HUDEP-2 (cell line): ENCODE data around the gene KCNJ13.

Experiments used
- DNase-seq, 76 experiments: peaks; one replicate each; lab custom pipeline; 2025; ENCODE audit not compliant: unreplicated experiment in 76 of 76; lab: John Stamatoyannopoulos, UW

The KCNJ13 gene

GRCh38 chr2:232776435-232776834 lies at the start of gene KCNJ13:
Gene KCNJ13 (minus strand): TSS chr2:232776565. CDS start chr2:232771362, 5,203 bp downstream.
- DNase-seq: no peak

GRCh38 chr2:232817756-232818155 lies 41.4 kb upstream of the KCNJ13 start:
- DNase-seq: no peak

DNA sequence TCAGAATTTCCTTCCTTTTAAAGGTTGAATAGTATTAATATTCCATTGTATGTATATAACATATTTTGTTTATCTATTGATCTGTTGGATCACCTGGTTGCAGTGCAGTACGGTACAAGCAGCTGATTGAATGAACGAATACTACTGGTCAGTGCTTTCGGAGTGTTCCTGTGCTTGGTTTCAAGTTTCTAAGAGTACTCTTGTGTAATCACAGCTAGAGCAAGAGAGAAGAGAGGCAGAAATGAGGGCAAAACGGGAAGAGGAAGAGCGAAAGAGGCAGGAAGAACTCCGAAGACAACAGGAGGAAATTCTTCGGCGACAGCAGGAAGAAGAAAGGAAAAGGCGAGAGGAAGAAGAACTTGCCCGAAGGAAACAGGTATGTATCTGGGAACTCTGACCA lies 40.3 kb upstream of the KCNJ13 start:
- no peak for DNase-seq

DNA sequence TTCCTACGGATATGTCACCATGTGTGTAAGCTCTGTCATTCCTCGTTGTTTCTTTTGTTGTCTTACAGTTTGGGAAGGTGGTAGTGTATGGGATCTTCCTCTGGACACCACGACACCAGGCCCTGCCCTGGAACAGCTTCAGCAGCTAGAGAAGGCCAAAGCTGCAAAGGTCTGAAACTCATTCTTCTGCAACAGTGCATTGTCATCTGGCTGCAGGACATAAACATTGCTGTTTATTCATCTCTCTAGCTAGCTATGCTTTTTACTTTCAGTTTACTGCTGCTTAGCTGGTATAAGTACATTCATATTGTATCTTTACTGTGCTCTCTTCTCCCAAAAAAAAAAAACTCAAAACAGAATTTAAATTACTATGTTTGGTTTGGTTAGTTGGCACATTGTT lies 39.2 kb upstream of the KCNJ13 start:
- no peak for DNase-seq

- no peak for DNase-seq
Measured at GRCh38 chr2:232810444-232810843, 34.1 kb upstream of the KCNJ13 start.

- no peak for DNase-seq
Measured at GRCh38 chr2:232809349-232810124, 33.2 kb upstream of the KCNJ13 start.

DNA sequence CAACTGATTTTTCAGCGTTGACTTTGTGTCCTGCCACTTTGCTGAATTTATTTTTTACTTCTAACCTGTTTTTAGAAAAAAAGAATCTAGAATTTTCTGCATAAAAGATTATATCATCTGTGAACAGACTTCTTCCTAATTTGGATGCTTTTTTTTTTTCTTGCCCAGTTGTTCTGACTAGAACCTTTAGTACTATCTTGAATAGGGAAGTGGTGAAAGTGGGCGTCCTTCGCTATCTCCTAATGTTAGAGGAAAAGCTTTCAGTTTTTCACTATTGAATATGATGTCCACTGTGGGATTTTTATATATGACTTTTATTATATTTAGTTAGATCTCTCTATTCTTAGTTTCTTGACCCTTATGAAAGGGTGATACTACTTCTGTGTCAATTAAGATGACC lies 25.7 kb upstream of the KCNJ13 start:
- DNase-seq: no peak

- no peak for DNase-seq
Measured at GRCh38 chr2:232800166-232800565, 23.8 kb upstream of the KCNJ13 start.

GRCh38 chr2:232798187-232798586 lies 21.8 kb upstream of the KCNJ13 start:
- DNase-seq: no peak

GRCh38 chr2:232795920-232796319 lies 19.6 kb upstream of the KCNJ13 start:
- no peak for DNase-seq

DNA sequence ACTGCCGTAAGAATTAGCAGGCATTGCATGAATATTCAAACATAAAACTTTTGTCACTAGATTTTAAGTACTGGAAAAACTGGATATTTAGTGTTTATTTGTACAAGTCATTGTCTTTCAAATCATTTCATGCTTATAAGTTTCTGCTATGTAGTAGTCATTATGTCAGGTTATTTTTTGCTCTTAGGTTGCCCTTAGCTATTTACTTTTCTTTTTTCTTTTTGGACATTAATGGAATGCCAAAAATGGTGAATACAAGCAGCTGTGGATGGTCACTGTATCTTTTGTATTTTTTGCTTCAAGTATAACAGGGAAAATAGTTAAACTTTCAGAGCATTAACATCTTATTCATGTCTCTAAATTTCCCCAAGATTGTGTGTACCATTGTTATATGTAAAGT lies 18.6 kb upstream of the KCNJ13 start:
- no peak for DNase-seq

GRCh38 chr2:232793271-232793670 lies 16.9 kb upstream of the KCNJ13 start:
- DNase-seq: no peak

DNA sequence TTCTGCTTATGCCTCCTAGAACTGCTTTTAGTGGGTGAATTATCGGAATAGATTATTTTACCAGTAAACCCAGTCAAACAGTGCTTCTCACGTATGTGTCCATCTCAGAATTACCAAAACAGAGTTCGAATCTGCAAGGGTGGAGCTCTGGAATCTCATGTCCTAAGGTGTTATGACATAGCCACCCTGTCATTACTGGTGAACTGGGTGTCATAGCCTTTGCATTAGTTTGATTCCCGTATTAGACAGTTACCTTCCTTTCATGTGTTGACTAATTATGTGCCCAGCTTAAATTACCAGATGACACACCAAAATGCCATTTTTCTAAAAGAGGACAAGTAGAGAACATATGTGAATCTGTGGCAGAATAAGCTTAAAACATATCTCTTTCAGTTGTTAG lies 15.2 kb upstream of the KCNJ13 start:
- DNase-seq: no peak

DNA sequence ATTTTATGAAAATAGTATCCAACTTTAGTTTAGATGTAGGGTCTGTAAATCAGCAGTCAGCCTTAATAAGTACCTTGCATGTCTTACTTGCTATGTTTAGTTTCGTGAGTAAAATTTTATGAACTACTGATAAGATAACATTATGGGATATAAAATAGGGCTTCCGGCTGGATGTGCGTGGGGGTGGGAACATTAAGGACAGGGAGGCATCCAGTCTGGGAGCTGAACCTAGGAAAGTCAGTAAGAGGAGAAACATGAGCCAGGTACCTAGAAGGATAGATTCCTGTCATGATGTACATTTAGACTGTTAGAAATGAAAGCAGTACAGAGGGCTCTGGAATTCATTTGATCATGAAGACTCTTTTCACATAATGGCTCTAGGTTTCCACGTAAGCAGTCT lies 12.7 kb upstream of the KCNJ13 start:
- no peak for DNase-seq

DNA sequence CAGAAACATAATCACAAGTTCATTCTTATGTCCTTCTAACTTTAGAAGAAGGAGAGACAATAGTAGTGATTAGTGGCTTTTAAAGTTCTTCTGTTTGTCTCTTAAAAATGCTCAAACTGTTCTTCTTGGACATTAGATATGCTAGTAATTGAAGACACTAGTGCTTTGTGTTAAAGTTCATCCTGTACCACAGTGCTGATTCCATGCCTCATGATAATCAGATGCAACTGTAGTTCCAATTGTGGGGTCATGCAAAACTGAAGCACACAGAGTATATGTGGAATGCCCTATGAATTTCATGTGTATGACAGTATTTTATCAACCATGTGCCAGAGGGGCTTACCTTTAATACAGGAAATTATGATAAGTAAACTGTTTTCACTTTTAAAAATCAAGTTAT lies 11.4 kb upstream of the KCNJ13 start:
- no peak for DNase-seq

DNA sequence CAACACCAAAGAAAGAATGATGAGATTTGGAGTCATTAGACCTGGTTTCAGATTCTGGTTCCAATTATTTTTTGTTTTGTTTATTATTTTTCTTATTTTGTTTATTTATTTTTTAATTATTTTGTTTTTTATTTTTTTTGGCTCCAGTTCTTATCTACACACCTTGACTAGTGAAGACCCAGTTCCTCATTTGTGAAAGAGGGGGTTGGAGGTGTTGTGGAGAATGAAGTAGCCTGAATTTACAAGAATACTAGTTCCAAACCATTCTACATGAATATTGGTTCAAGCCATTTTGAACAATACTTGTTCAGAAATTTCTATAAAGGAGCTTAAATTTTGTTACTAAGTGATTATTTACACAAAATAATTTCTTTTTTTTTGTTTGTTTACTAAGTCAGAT lies 6.9 kb upstream of the KCNJ13 start:
- DNase-seq: no peak

DNA sequence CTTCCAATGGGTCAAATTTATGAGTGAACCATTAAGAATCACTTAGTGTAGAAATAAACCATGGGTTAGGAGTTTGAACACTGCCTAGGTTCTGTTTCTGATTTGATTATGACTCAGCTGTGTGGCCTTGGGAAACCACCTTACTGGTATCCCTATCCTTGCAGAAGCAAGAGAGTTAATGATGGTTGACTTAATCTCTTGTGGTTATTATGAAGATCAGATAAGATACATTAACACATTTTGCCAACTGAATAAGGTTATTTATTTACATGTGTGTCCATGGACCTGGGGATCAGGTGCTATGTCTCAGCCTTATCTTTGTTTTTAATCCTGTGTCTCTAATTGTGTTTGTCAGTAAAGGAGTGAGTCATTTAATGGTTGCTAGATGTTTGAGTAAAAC lies 5.4 kb upstream of the KCNJ13 start:
- peak in 4 of 76 experiments; percentile 4 to 20 (median 7) for DNase-seq

- no peak for DNase-seq
Measured at GRCh38 chr2:232779934-232780333, 3.6 kb upstream of the KCNJ13 start.

DNA sequence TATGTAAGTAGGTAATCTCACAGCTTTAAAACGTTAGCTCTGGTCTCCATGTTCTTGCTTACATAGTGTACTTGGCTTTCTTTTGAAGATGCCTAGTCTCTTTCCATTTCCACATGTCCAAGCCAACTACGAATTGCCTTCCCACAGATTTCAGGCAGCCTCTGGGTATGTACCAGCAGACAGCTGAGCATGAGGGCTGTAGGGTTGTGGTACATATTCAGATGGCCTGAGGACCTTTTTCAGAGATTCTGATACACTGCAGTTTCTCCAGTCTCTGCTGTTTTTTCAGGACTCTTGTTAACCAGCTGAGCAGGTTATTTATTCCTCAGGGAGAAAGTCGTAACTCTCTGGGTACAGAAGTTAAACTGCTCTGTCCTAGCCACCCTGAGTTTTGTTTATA lies 3.1 kb upstream of the KCNJ13 start:
- no peak for DNase-seq

- no peak for DNase-seq
Measured at GRCh38 chr2:232777276-232777675, 911 bp upstream of the KCNJ13 start.

DNA sequence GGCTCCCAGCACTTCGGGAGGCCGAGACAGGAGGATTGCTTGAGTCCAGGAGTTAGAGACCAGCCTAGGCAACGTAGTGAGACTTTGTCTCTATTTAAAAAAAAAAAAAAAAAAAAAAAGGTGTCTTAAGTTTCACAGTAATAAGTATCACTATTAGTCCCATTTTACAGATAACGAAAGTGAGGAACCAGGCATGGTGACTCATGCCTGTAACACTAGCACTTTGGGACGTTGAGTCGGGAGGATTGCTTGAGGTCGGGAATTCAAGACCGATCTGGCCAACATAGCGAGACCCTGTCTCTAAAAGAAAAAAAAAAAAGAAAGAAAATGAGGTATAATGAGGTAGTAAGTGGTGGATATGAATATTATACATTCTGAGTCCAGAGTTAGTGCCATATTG lies 2.5 kb downstream of the KCNJ13 start:
- no peak for DNase-seq

DNA sequence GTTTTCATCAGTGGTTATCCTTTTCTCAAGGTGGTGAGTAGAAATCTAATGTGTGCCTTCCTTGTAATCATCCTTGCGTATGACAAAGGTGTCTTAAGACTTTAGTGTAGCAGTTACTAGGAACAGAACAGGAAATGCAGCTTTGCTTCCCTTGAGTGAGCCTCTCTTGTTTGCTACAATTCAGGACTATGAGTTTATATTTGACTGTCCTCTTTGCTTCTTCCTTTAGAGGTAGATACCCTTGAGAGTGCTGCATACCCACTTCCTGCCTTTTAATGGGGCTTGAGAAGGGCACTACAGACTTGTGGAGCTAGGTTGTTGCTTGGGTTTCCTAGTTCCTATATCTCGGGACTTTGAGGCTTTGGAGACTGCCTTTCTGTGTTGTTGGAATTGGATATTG lies 3.8 kb downstream of the KCNJ13 start:
- no peak for DNase-seq

DNA sequence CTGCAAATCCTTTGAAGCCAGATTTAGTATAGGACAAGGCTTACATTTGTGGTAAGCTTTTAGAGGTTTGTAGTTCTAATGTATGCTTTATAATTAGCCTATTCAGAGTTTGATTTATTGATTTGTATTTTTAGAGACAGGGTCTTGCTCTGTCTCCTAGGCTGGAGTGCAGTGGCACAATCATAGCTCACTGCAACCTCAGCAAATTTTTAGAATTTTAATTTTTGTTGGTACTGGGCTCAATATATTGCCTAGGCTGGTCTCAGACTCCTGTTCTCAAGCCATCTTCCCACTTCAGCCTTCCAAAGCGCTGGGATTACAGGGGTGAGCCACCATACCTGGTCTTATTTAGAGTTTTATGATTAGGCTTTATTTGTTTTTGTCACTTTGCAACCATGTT lies 4.5 kb downstream of the KCNJ13 start:
- no peak for DNase-seq
